K562 (cell line): ENCODE measurements around the gene SCPEP1. TPM values are rescaled to one million over a fixed set of nuclear protein-coding genes. Genes with fewer than 3 reads are reported as not detected.

Source experiments
- ATAC-seq: fragments of 200-7000 bp; cut with Tn5 transposase; 3 replicates; pipeline ENCODE4 v1.9.1; 2020; ENCODE audit warnings: moderate library complexity
- BruUV-seq: library from RNA; stranded (reverse); fragments of 400-500 nt; replicated peaks from 2 replicates; lab custom pipeline; 2021; lab: Mats Ljungman, UMichigan
- CTCF ChIA-PET: fragments of 300-600 bp; formaldehyde crosslinking; extraction: SDS; loops from one replicate; lab custom pipeline; 2021; ENCODE audit warnings: low intra/inter-chr PET ratio; lab: Yijun Ruan, JAX
- POLR2A ChIA-PET: fragments of 300-600, 350-650 bp; sonication (Branson Sonifier 250); formaldehyde crosslinking; extraction: SDS; loops from one replicate; lab custom pipeline; 2021; ENCODE audit warnings: antibody characterized with exemption, inconsistent platforms; lab: Yijun Ruan, JAX
- DNase-seq, 4 experiments: peaks; one replicate each; pipeline versions ENCODE4 v3.0.0 to v3.0.0-alpha.2; 2011 to 2018; ENCODE audit warnings: low spot score in 3 of 4, mixed read lengths in 3 of 4; ENCODE audit errors: extremely low read depth in 1 of 4
- FAIRE-seq: peaks from 2 replicates; lab custom pipeline; 2011; peaks lifted over from hg19 to GRCh38; lab: Jason Lieb, UNC
- H2AFZ ChIP-seq: 2 replicates; pipeline ENCODE4 v1.6.0; 2011; ENCODE audit warnings: low read depth, low read length, control low read depth, inconsistent platforms
- H3K27ac ChIP-seq: fragments of 200-600 bp; 3 replicates; pipeline ENCODE4 v1.8.0; 2011; ENCODE audit warnings: low read depth, mild to moderate bottlenecking, control low read depth, inconsistent platforms, low read length, moderate library complexity, mixed read lengths; ENCODE audit errors: extremely low read depth
- H3K27me3 ChIP-seq, 2 experiments: fragments of 300-600 bp in 1 of 2; 2 replicates in 1 of 2; 3 replicates in 1 of 2; pipeline versions ENCODE4 v1.6.0 to v1.8.0; 2011; ENCODE audit warnings: inconsistent platforms in 2 of 2, low read length in 2 of 2, mild to moderate bottlenecking in 1 of 2, mixed read lengths in 1 of 2, moderate library complexity in 1 of 2; ENCODE audit not compliant: control insufficient read depth in 2 of 2, insufficient read depth in 2 of 2
- H3K36me3 ChIP-seq: fragments of 300-600 bp; 3 replicates; pipeline ENCODE4 v1.8.0; 2011; ENCODE audit warnings: mild to moderate bottlenecking, low read length, inconsistent platforms; ENCODE audit not compliant: control insufficient read depth, insufficient read depth
- H3K4me1 ChIP-seq, 2 experiments: fragments of 200-600 bp in 1 of 2; replicated peaks in 1 of 2; 2 replicates in 1 of 2; 3 replicates in 1 of 2; pipeline versions ENCODE4 v1.5.1 to v1.8.0; 2011; ENCODE audit warnings: inconsistent platforms in 2 of 2, low read length in 2 of 2, mild to moderate bottlenecking in 1 of 2, mixed read lengths in 1 of 2, moderate library complexity in 1 of 2; ENCODE audit not compliant: control insufficient read depth in 2 of 2, insufficient read depth in 2 of 2
- H3K4me2 ChIP-seq: 2 replicates; pipeline ENCODE4 v1.6.1; 2011; ENCODE audit warnings: low read length, control low read depth, inconsistent platforms, mixed read lengths; ENCODE audit not compliant: insufficient read depth
- H3K4me3 ChIP-seq: fragments of 200-600 bp; sonication (generic), shearing (Covaris generic); 2 replicates; pipeline ENCODE4 v1.5.1; 2016; ENCODE audit warnings: control low read depth, inconsistent platforms
- H3K79me2 ChIP-seq: fragments of 200-600 bp; 3 replicates; pipeline ENCODE4 v1.8.0; 2011; ENCODE audit warnings: low read length, inconsistent platforms; ENCODE audit not compliant: control insufficient read depth, insufficient read depth
- H3K9ac ChIP-seq, 2 experiments: 2 replicates each; pipeline versions ENCODE4 v1.6.0 to v1.6.1; 2011; ENCODE audit warnings: low read depth in 2 of 2, low read length in 2 of 2, control low read depth in 1 of 2, inconsistent platforms in 1 of 2, mild to moderate bottlenecking in 1 of 2, mixed read lengths in 1 of 2; ENCODE audit not compliant: insufficient read depth in 1 of 2
- H3K9me1 ChIP-seq: one replicate; pipeline ENCODE4 v1.6.0; 2011; ENCODE audit warnings: inconsistent platforms, mild to moderate bottlenecking, low read length, moderate library complexity; ENCODE audit not compliant: control insufficient read depth, insufficient read depth
- H3K9me3 ChIP-seq: replicated peaks from 2 replicates; pipeline ENCODE4 v1.5.1; 2011; ENCODE audit warnings: low read depth, low read length, inconsistent platforms; ENCODE audit not compliant: control insufficient read depth, insufficient read depth
- H4K20me1 ChIP-seq: replicated peaks from 2 replicates; pipeline ENCODE4 v1.6.1; 2011; ENCODE audit warnings: low read length, inconsistent platforms, mixed read lengths; ENCODE audit not compliant: control insufficient read depth, insufficient read depth
- CAMTA2 ChIP-seq: fragments of 250-450 bp; sonication (Bioruptor Pico); conservative IDR thresholded peaks from 2 replicates; pipeline ENCODE4 v1.5.1; 2022
- ERF ChIP-seq: fragments of 450-650 bp; formaldehyde crosslinking; IDR thresholded peaks from 2 replicates; pipeline ENCODE4 v1.4.0; 2020; ENCODE audit warnings: mild to moderate bottlenecking, mixed read lengths
- ESRRA ChIP-seq: fragments of 450-650 bp; IDR thresholded peaks from 2 replicates; pipeline ENCODE4 v1.6.1; 2014; ENCODE audit warnings: low read depth, mild to moderate bottlenecking, moderate library complexity, borderline replicate concordance
- GABPB2 ChIP-seq: fragments of 250-450 bp; sonication (Bioruptor Pico); conservative IDR thresholded peaks from 2 replicates; pipeline ENCODE4 v1.5.1; 2021; ENCODE audit warnings: mild to moderate bottlenecking
- GATAD2A ChIP-seq: fragments of 450-650 bp; IDR thresholded peaks from 2 replicates; pipeline ENCODE4 v1.6.1; 2017
- JUND ChIP-seq, 2 experiments: IDR thresholded peaks; 2 replicates in 1 of 2; 3 replicates in 1 of 2; pipeline ENCODE4 v1.6.1; 2011; ENCODE audit warnings: borderline replicate concordance in 2 of 2, low read depth in 2 of 2, low read length in 2 of 2, improper control_type of control experiment in 1 of 2, missing biosample characterization in 1 of 2, missing genetic modification characterization in 1 of 2, missing genetic modification reagents in 1 of 2
- KLF6 ChIP-seq: fragments of 250-450 bp; sonication (Bioruptor Pico); IDR thresholded peaks from 2 replicates; pipeline ENCODE4 v1.4.0; 2020; ENCODE audit warnings: mild to moderate bottlenecking, moderate library complexity, borderline replicate concordance
- NUFIP1 ChIP-seq: fragments of 450-650 bp; IDR thresholded peaks from 2 replicates; pipeline ENCODE4 v1.6.1; 2018; ENCODE audit not compliant: partially characterized antibody
- POLR2B ChIP-seq: fragments of 450-650 bp; IDR thresholded peaks from 2 replicates; pipeline ENCODE4 v1.6.1; 2018; ENCODE audit warnings: low read depth; ENCODE audit not compliant: partially characterized antibody
- PTRF ChIP-seq: fragments of 450-650 bp; IDR thresholded peaks from 2 replicates; pipeline ENCODE4 v1.6.1; 2016; ENCODE audit warnings: mild to moderate bottlenecking, missing genetic modification characterization, missing compliant biosample characterization
- RFX7 ChIP-seq: fragments of 250-450 bp; sonication (Bioruptor Pico); IDR thresholded peaks from 2 replicates; pipeline ENCODE4 v1.5.1; 2021; ENCODE audit warnings: mild to moderate bottlenecking
- SIN3B ChIP-seq: fragments of 450-650 bp; IDR thresholded peaks from 2 replicates; pipeline ENCODE4 v1.6.1; 2017; ENCODE audit warnings: low read depth, mild to moderate bottlenecking, moderate library complexity
- SMAD1 ChIP-seq: fragments of 150-350 bp; IDR thresholded peaks from 2 replicates; pipeline ENCODE4 v1.6.1; 2014; ENCODE audit warnings: low read length, low read depth; ENCODE audit not compliant: partially characterized antibody
- SMAD4 ChIP-seq: fragments of 250-450 bp; sonication (Bioruptor Pico); conservative IDR thresholded peaks from 2 replicates; pipeline ENCODE4 v1.8.0; 2021; ENCODE audit warnings: inconsistent platforms, mild to moderate bottlenecking, moderate library complexity
- SMARCA5 ChIP-seq: fragments of 450-650 bp; IDR thresholded peaks from 2 replicates; pipeline ENCODE4 v1.6.1; 2016
- TAF15 ChIP-seq: fragments of 200-400 bp; formaldehyde crosslinking; IDR thresholded peaks from 2 replicates; pipeline ENCODE4 v1.6.1; 2017; ENCODE audit warnings: mild to moderate bottlenecking, low read depth, low read length, moderate library complexity
- YBX1 ChIP-seq: fragments of 450-650 bp; IDR thresholded peaks from 2 replicates; pipeline ENCODE4 v1.7.1; 2016; ENCODE audit warnings: mild to moderate bottlenecking
- ZFPM2 ChIP-seq: fragments of 250-450 bp; sonication (Bioruptor Pico); IDR thresholded peaks from 2 replicates; pipeline ENCODE4 v1.5.1; 2022; ENCODE audit warnings: mild to moderate bottlenecking
- ZNF41 ChIP-seq: fragments of 250-450 bp; sonication (Bioruptor Pico); conservative IDR thresholded peaks from 2 replicates; pipeline ENCODE4 v1.4.0; 2020; ENCODE audit warnings: mild to moderate bottlenecking
- WGBS: fragments of 100-300 bp; shearing (Covaris generic); methylation state at CpG from one replicate; pipeline ENCODE4 v1.1.6; 2016; ENCODE audit warnings: low coverage, mixed read lengths; ENCODE audit not compliant: insufficient coverage; ENCODE audit errors: missing lambda C conversion rate; 5-methylcytosine and 5-hydroxymethylcytosine counted together
- in situ Hi-C: fragments of 300-500 bp; cut with MboI; formaldehyde crosslinking; loops from 4 replicates; pipeline ENCODE4 v1.15.0; 2018; ENCODE audit warnings: inconsistent platforms, mixed read lengths
- intact Hi-C: fragments of 100-400 bp; cut with micrococcal nuclease; formaldehyde crosslinking; loops from 2 replicates; pipeline ENCODE4 v1.14.2; 2022
- polyA plus RNA-seq, 8 experiments: library from polyadenylated mRNA; depleted of rRNA in 4 of 8; stranded (reverse) in 5 of 8; unstranded in 3 of 8; fragments of >200 nt; fragmentation: Nextera tagmentation in 2 of 8; fragmentation: Illumina TruSeq in 1 of 8; extraction: Ambion mirVana in 2 of 8; extraction: Trizol in 1 of 8; gene quantifications; 2 replicates each; pipeline versions ENCODE4 v1.2.1 to v1.2.3, GENCODE V29; 2011 to 2014; ENCODE audit warnings: inconsistent platforms in 1 of 8, missing spikeins in 1 of 8
- total RNA-seq, 7 experiments: library from RNA; depleted of rRNA in 6 of 7; stranded (reverse); fragments of >200 nt in 6 of 7; fragmentation: Illumina TruSeq in 2 of 7; extraction: Trizol in 2 of 7; gene quantifications; 2 replicates each; pipeline versions ENCODE4 v1.2.1 to v1.2.3, GENCODE V29; 2011 to 2021; ENCODE audit warnings: low replicate concordance in 1 of 7
- TF ChIP-seq, protein P1 (sequence below): sonication (generic); formaldehyde crosslinking; IDR thresholded peaks from 2 replicates; pipeline ENCODE4 v1.8.0; 2022; ENCODE audit warnings: mild to moderate bottlenecking, missing genetic modification reagents

Gene SCPEP1
- total and polyA plus RNA-seq, 9 of the 15 experiments (the other 6 are each of a cell fraction or from before 2014, with no cell fraction given): 5.1 to 14.8 (median 7.2) TPM

- TF ChIP-seq PTRF (tag) (no peak), ZNF41 (CRISPR knock-in tag) (no peak), GABPB2 (CRISPR knock-in tag) (no peak), JUND (IDR thresholded peaks at IDR 0.05; ENCODE audit: borderline replicate concordance, low read depth, low read length) (no peak), JUND (tag; IDR thresholded peaks at IDR 0.05; ENCODE audit: borderline replicate concordance, low read depth, low read length) (no peak), NUFIP1 (no peak), SMAD1 (no peak), SIN3B (no peak), POLR2B (no peak)
- TF ChIP-seq, all 486 proteins: peak for 3
Measured at GRCh38 chr17:57011491-57012015, 33.6 kb downstream of the SCPEP1 start (continued).

DNA sequence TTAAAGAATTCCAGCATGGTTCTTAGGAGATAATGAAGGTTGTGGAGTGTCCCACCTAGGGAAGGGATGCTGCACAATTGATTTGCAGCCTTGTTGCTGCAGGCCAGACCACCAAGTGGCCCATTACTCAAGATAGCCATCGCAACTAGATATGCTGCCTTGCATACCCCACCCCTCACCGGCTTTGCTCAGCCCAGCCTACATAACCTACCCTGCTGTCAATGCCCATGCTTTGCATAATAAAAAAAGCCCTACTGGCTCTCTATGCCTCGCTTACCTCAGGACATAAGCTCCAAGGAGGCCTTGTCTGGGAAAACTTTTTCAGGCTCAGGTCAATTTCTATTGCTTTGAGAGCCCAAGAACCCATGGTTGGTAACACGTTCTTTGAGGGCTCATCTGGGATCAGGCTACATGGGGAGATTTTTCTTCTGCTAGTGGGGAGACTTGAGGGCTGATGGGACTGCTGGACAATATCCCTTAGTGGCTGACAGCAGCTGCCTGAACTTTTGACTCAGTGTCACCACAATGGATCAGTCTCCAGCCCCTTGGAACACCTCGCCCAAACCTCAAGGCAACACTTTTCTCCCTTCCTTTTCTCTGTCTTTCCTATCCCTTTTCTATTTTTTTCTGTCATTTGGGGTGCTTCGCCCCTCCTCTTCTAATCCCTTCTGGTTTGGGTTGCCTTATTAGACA, 38.3 kb downstream of the SCPEP1 start:
- no peak for ATAC-seq
- BruUV-seq: no TSS peak
- no peak for TF ChIP-seq PTRF (tag)
- no peak for TF ChIP-seq ZFPM2 (CRISPR knock-in tag)
- TF ChIP-seq ERF: no peak
- TF ChIP-seq KLF6 (CRISPR knock-in tag): no peak
- TF ChIP-seq, protein P1, sequence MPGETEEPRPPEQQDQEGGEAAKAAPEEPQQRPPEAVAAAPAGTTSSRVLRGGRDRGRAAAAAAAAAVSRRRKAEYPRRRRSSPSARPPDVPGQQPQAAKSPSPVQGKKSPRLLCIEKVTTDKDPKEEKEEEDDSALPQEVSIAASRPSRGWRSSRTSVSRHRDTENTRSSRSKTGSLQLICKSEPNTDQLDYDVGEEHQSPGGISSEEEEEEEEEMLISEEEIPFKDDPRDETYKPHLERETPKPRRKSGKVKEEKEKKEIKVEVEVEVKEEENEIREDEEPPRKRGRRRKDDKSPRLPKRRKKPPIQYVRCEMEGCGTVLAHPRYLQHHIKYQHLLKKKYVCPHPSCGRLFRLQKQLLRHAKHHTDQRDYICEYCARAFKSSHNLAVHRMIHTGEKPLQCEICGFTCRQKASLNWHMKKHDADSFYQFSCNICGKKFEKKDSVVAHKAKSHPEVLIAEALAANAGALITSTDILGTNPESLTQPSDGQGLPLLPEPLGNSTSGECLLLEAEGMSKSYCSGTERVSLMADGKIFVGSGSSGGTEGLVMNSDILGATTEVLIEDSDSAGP (CRISPR knock-in tag): no peak
- TF ChIP-seq YBX1: no peak
- TF ChIP-seq CAMTA2 (CRISPR knock-in tag): no peak
- no peak for TF ChIP-seq RFX7 (CRISPR knock-in tag)
- no peak for TF ChIP-seq TAF15
- no peak for TF ChIP-seq SMARCA5
- no peak for TF ChIP-seq GATAD2A
- no peak for TF ChIP-seq SMAD4 (CRISPR knock-in tag)
- TF ChIP-seq ESRRA: no peak

More for the DNA sequence above, 38.3 kb downstream of the SCPEP1 start:
- Histone ChIP-seq H2AFZ (no peak overlapping the region), H3K27ac (no peak overlapping the region), H4K20me1 (no peaks in the 10 kb centered on the region), H3K4me1 (peaks cover 6 to 16% of the 10 kb centered on the region in 2 experiments; a peak in 3 of 5 replicates), H3K9me3 (no peaks in the 10 kb centered on the region), H3K79me2 (no peaks in the 10 kb centered on the region), H3K4me2 (no peak overlapping the region), H3K9me1 (no peaks in the 10 kb centered on the region), H3K4me3 (no peak overlapping the region), H3K36me3 (no peaks in the 10 kb centered on the region), H3K27me3 (peaks cover 0 to 4% of the 10 kb centered on the region in 2 experiments; a peak in 1 of 5 replicates), H3K9ac (no peak overlapping the region)
- DNase-seq (no peak), FAIRE-seq (no peak)
- intact Hi-C loops: no loop called here
- in situ Hi-C loops: loop anchor here (5.0 kb wide), 1 partner anchor 91 kb away; no protein-coding TSS in a partner anchor
- 49% methylated on average over 6 of the region's 6 CpGs for WGBS
- ChIA-PET POLR2A (no interaction called here), CTCF (no interaction called here)
